Activated T-helper 1 cell treated with anti-CD3 and anti-CD28 coated beads, Interleukin-2, amount 50 U/mL, for 16 hours (primary cell): ENCODE results near the gene SWI5.

Experiments used
- DNase-seq, 2 donors: peaks; one replicate each; pipeline ENCODE4 v3.0.0-alpha.2; 2020; ENCODE audit warnings: low read depth in 1 of 2, low spot score in 1 of 2

Gene SWI5

GRCh38 chr9:128251732-128252100 is 24.4 kb upstream of the SWI5 start:
- no peak for DNase-seq

GRCh38 chr9:128252317-128253139 is 23.5 kb upstream of the SWI5 start:
- no peak for DNase-seq

- DNase-seq: no peak
Observed at GRCh38 chr9:128253140-128253990, 22.7 kb upstream of the SWI5 start.

DNA sequence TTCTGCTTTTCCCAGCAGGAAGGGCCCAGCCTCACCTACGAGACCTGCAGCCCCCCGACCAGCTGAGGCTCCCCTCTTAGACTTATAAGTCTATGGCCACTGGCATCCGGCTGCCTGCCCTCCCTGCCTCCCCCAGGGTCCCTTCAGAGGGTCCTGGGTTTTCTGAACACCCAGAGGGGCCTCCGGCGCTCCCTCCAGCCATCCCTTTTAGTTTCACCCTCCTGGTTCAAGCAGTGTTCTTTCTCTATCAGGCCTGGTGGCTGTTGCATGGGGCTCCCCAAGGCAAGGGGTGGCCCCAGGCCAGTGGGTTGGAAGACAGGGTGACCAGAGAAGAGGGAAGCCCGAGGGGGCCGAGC is 22.1 kb upstream of the SWI5 start:
- DNase-seq: no peak

- DNase-seq: no peak
Observed at GRCh38 chr9:128254362-128254761, 21.7 kb upstream of the SWI5 start.

GRCh38 chr9:128254855-128255759 is 21.0 kb upstream of the SWI5 start:
- DNase-seq: peak; percentile 22 to 33

GRCh38 chr9:128257086-128257825 is 18.8 kb upstream of the SWI5 start:
- no peak for DNase-seq

DNA sequence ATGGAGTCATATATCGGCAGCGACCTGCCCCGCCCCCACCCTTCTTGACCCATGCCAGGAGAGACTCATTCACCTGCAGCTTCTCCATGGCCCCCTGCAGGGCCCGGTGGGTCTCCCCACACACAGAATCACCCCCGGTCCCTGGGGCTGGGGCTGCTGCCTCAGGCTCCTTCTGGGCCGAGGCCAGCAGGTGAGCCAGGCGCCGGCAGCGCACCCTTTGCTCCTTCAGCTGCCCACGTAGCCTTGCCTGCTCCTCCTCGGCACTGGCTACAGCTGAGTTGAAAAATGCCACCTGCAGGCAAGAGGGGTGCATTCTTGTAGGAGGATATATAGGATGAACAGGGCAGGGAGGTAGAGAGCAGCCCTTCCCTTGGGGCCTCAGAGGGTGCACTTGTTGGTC is 18.2 kb upstream of the SWI5 start:
- DNase-seq: no peak

DNA sequence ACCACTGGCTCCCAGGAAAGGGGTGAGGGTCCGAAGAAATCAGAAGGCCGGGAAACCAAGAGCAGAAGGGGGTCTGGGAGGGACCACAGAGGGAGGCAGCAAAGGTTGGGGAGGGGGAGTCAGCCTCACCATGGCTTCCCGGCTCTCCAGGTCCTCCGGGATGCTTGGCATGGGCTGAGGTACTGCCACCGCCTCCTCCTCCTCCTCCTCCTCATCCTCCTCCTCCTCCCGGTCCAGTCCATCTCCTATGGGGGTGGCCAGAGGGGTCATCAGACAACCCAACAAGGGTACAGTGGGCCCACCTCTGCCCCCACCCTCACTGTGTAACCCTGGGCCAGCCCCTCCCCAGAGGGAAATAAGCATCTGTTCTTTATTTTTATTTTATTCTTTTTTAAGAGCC is 17.8 kb upstream of the SWI5 start:
- DNase-seq: no peak

GRCh38 chr9:128259156-128259555 is 16.9 kb upstream of the SWI5 start:
- no peak for DNase-seq

- DNase-seq: no peak
Observed at GRCh38 chr9:128260340-128260739, 15.7 kb upstream of the SWI5 start.

DNA sequence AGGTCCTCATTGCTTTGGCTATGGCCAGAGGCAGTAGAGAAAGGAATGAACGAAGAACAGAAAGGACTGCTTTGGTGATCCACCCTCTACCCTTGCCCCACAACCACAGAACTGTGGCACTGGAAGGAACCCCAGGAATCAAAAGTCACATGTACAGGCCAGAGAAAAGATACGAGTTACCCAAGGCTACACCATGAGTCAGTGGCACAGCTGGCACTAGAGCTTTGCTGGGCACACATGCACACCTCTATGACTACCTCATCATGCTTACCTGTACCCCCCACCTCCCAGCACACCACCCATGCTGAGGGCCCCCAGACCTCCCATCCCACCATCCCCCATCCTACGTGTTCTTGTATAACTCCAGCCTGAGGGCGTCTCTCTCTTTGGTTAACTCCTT is 13.4 kb upstream of the SWI5 start:
- DNase-seq: no peak

- DNase-seq: no peak
Observed at GRCh38 chr9:128265348-128265847, 10.7 kb upstream of the SWI5 start.

DNA sequence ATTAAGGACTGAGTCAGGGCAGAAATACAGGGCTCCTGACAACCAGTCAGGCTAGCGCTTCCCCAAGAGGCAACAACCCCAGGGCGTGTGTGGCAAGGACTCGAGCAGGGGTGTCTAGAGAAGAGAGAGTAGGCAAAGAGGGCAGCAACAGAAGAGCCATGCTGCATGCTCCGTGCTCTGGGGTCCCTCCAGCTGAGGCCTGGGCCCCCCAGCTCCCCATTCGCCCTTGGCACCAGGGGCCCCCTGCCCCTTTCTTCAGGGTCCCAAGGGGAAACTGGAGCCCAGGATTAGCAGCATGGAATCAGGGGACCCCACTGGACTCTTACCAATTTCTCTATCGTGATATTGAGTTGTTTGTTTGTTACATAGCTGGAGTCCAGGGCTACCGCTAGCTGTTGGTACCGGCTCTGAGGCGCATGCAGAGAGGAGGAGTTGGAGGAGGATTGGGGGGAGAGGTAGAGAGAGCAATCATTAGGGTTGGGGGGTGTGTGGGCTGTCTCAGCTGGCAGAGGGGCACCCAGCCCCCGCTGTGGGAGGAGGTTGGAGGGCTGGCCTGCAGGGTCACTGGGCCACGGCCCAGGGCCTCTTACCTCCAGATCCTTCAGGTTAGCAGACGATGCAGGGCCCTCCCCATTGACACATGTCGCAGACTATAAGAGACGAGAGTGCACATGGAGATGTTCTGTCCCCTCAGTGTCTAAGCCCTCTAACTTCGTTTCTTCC is 9.0 kb upstream of the SWI5 start:
- no peak for DNase-seq

DNA sequence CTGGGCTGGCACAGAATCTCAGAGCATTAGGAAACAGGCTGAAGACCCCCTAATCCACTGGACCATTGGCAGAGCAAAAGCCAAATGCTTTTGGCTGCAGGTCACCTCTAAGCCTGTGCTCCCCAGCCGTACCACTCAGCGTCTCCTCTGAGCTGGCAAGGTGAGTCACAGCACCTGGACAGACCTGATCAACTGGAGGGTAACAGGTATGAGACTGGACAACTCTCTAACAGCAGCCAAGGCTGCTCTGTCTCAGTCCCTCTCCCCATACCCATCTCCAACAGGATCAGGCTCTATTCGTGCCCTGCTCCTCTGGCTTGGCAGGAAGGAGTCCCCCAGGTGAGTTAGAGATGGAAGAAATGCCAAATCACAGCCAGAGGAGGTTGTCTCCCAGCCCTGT is 5.0 kb upstream of the SWI5 start:
- DNase-seq: no peak

DNA sequence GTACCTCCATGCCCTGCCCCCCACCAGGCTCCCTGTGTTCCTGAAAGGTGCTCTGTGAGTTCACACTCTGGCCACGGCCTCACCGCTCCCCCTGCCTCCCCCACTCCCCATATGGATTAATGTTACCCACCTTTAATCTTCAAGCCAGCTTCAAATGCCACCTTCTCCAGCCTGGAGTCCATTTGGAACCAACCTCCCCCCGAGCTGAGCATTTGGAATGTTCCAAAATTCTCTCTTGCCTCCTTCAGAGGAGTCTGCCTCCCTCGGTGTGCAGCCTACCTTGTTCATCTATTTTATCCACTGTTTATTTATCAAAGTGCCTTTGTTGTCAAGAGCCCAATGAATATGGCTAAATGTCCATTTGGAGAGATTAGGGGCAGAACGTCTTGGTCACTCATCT is 4.6 kb upstream of the SWI5 start:
- no peak for DNase-seq

GRCh38 chr9:128274245-128274644 is 1.8 kb upstream of the SWI5 start:
- no peak for DNase-seq

- no peak for DNase-seq
Observed at GRCh38 chr9:128275198-128276007, 673 bp upstream of the SWI5 start, which contains the start of gene GOLGA2. Gene GOLGA2, minus strand, starts transcription at chr9:128276007. Its CDS starts 31 bp downstream, at chr9:128275976.
